Lung (tissue), 12 donors: ENCODE measurements around the gene FBN1. TPM values are rescaled to one million over a fixed set of nuclear protein-coding genes. Genes with fewer than 3 reads are reported as not detected.

Experiments
- ATAC-seq: fragments of 200-7000 bp; cut with Tn5 transposase; one replicate; pipeline ENCODE4 v1.9.1; 2020; ENCODE audit warnings: moderate number of reproducible peaks; ENCODE audit not compliant: insufficient read depth, low FRiP score
- DNase-seq, 3 donors: peaks; one replicate each; pipeline ENCODE4 v3.0.0-alpha.2; 2013 to 2017
- H3K27ac ChIP-seq, 2 donors: one replicate each; pipeline ENCODE4 v1.5.1; 2013; ENCODE audit warnings: mild to moderate bottlenecking in 2 of 2, moderate library complexity in 2 of 2, control low read depth in 1 of 2, inconsistent platforms in 1 of 2, low read depth in 1 of 2, low read length in 1 of 2
- H3K27me3 ChIP-seq, 3 donors: one replicate each; pipeline ENCODE4 v1.5.1; 2013; ENCODE audit warnings: low read length in 2 of 3; ENCODE audit not compliant: control insufficient read depth in 3 of 3, insufficient read depth in 3 of 3
- H3K36me3 ChIP-seq, 4 donors: one replicate each; pipeline ENCODE4 v1.5.1; 2013; ENCODE audit warnings: low read length in 4 of 4, mild to moderate bottlenecking in 1 of 4, moderate library complexity in 1 of 4; ENCODE audit not compliant: control insufficient read depth in 4 of 4, insufficient read depth in 4 of 4
- H3K4me1 ChIP-seq, 5 donors: one replicate each; pipeline ENCODE4 v1.5.1; 2013; ENCODE audit warnings: low read length in 5 of 5, mild to moderate bottlenecking in 2 of 5, moderate library complexity in 1 of 5; ENCODE audit not compliant: control insufficient read depth in 5 of 5, insufficient read depth in 5 of 5
- H3K4me3 ChIP-seq: one replicate; pipeline ENCODE4 v1.5.1; 2013; ENCODE audit warnings: mild to moderate bottlenecking, control low read depth, moderate library complexity
- H3K9ac ChIP-seq, 2 donors: one replicate each; pipeline ENCODE4 v1.5.1; 2013; ENCODE audit warnings: low read length in 2 of 2, control low read depth in 1 of 2; ENCODE audit not compliant: insufficient read depth in 1 of 2
- H3K9me3 ChIP-seq, 4 donors: one replicate each; pipeline ENCODE4 v1.5.1; 2013; ENCODE audit warnings: low read length in 3 of 4, mild to moderate bottlenecking in 1 of 4, moderate library complexity in 1 of 4; ENCODE audit not compliant: control insufficient read depth in 4 of 4, insufficient read depth in 3 of 4
- CTCF ChIP-seq: IDR thresholded peaks from 2 replicates; pipeline ENCODE4 v1.5.1; 2012; ENCODE audit warnings: mild to moderate bottlenecking; ENCODE audit errors: control extremely low read depth, extremely low read depth
- WGBS, 2 donors: extraction: QIAGEN DNeasy Blood & Tissue Kit; methylation state at CpG; one replicate each; pipeline ENCODE4 v1.1.7; 2013; 5-methylcytosine and 5-hydroxymethylcytosine counted together
- polyA plus RNA-seq, 2 donors: library from polyadenylated mRNA; stranded (reverse); fragments of 200-250 nt; gene quantifications; one replicate each; pipeline ENCODE4 v1.2.1, GENCODE V29; 2013
- total RNA-seq, 2 donors: library from RNA; depleted of rRNA in 1 of 2; stranded (reverse); fragments of >200 nt in 1 of 2; gene quantifications; one replicate each; pipeline ENCODE4 v1.2.1, GENCODE V29; 2014 to 2021
- donor health status: control.
- donor health status: control.
- donor health status: Bipolar disorder and iron deficiency.
- donor health status: healthy.
- donor health status: DM: yes; HTN: yes; CAD: no.

Gene FBN1
- total and polyA plus RNA-seq, 4 donors = 6.0 to 170 (median 60.8) TPM

GRCh38 chr15:48458876-48459275, 186.6 kb downstream of the FBN1 start:
- no peak for TF ChIP-seq CTCF
- no peak for ATAC-seq
- H3K27ac ChIP-seq = no peak overlapping the region

GRCh38 chr15:48456134-48456533, 189.4 kb downstream of the FBN1 start:
- Histone ChIP-seq H3K36me3 (peaks cover 0 to 29% (median 14%) of the 10 kb centered on the region in 4 donors), H3K27me3 (no peaks in the 10 kb centered on the region), H3K4me3 (no peak overlapping the region), H3K9me3 (no peaks in the 10 kb centered on the region), H3K4me1 (peaks cover 0 to 6% (median 0%) of the 10 kb centered on the region in 5 donors), H3K9ac (no peak overlapping the region), H3K27ac (no peak overlapping the region)
- 58 to 81% methylated on average over 1 of the region's 1 CpG for WGBS, 2 donors
- no peak for ATAC-seq
- TF ChIP-seq CTCF = no peak
- DNase-seq = no peak

More at GRCh38 chr15:48458876-48459275, 186.6 kb downstream of the FBN1 start:
- no peak for DNase-seq
- no peaks in the 10 kb centered on the region for H3K9me3 ChIP-seq
- H3K27me3 ChIP-seq = no peaks in the 10 kb centered on the region
- H3K36me3 ChIP-seq = peaks cover 1 to 26% (median 14%) of the 10 kb centered on the region in 4 donors
- WGBS, 2 donors = 80 to 89% methylated on average over 2 of the region's 2 CpGs
- no peak overlapping the region for H3K9ac ChIP-seq
- no peak overlapping the region for H3K4me3 ChIP-seq
- H3K4me1 ChIP-seq = no peaks in the 10 kb centered on the region

GRCh38 chr15:48451736-48452135, 193.8 kb downstream of the FBN1 start:
- H3K36me3 ChIP-seq = peaks cover under 1 to 38% (median 17%) of the 10 kb centered on the region in 4 donors
- no peak overlapping the region for H3K27ac ChIP-seq
- no peak for TF ChIP-seq CTCF
- peaks cover 0 to 13% (median 0%) of the 10 kb centered on the region in 5 donors for H3K4me1 ChIP-seq
- DNase-seq = no peak
- H3K9me3 ChIP-seq = no peaks in the 10 kb centered on the region
- no peaks in the 10 kb centered on the region for H3K27me3 ChIP-seq
- 56 to 67% methylated on average over 3 of the region's 3 CpGs for WGBS, 2 donors
- no peak for ATAC-seq
- no peak overlapping the region for H3K4me3 ChIP-seq
- H3K9ac ChIP-seq = no peak overlapping the region

GRCh38 chr15:48451241-48451640, 194.3 kb downstream of the FBN1 start:
- Histone ChIP-seq H3K36me3 (peaks cover 1 to 37% (median 19%) of the 10 kb centered on the region in 4 donors), H3K4me1 (peaks cover 0 to 13% (median 0%) of the 10 kb centered on the region in 5 donors), H3K27ac (no peak overlapping the region), H3K9ac (no peak overlapping the region), H3K4me3 (no peak overlapping the region), H3K9me3 (no peaks in the 10 kb centered on the region), H3K27me3 (no peaks in the 10 kb centered on the region)
- ATAC-seq (no peak), DNase-seq (no peak)
- WGBS, 2 donors = 47 to 53% methylated on average over 3 of the region's 3 CpGs
- no peak for TF ChIP-seq CTCF
